Stimulated activated naive CD8-positive, alpha-beta T cell treated with anti-CD3 and anti-CD28 coated beads, Interleukin-15, amount 100 ng/mL, for 72 hours (primary cell): Measurements from ENCODE around the gene DNAH10.

ENCODE experiments used
- ATAC-seq: fragments of 150-1000 bp; cut with Tn5 transposase; 2 replicates; pipeline ENCODE4 v1.10.0; 2021; ENCODE audit warnings: mild to moderate bottlenecking, moderate library complexity
- DNase-seq, 2 donors: peaks; one replicate each; pipeline ENCODE4 v3.0.0; 2021 to 2022
- H3K27ac Mint-ChIP-seq, 2 donors: one replicate each; pipeline ENCODE4 v1.8.0; 2022; ENCODE audit warnings: mild to moderate bottlenecking in 2 of 2, mixed read lengths in 2 of 2, moderate library complexity in 2 of 2
- H3K27me3 Mint-ChIP-seq: one replicate; pipeline ENCODE4 v1.8.0; 2022; ENCODE audit warnings: mixed read lengths
- H3K4me1 Mint-ChIP-seq: one replicate; pipeline ENCODE4 v1.8.0; 2022; ENCODE audit warnings: mild to moderate bottlenecking, mixed read lengths
- H3K4me3 Mint-ChIP-seq, 2 donors: one replicate each; pipeline ENCODE4 v1.8.0; 2022; ENCODE audit warnings: mild to moderate bottlenecking in 2 of 2, mixed read lengths in 2 of 2, moderate library complexity in 1 of 2
- H3K9me3 Mint-ChIP-seq, 2 donors: one replicate each; pipeline ENCODE4 v1.8.0; 2022; ENCODE audit warnings: mixed read lengths in 2 of 2

DNAH10 gene

GRCh38 chr12:123891516-123892179 lies 129.5 kb downstream of the DNAH10 start:
- no peak for DNase-seq
- ATAC-seq, result no peak
- Mint-ChIP-seq H3K4me1 (no peaks in the 10 kb centered on the region), H3K27ac (no peak overlapping the region), H3K4me3 (no peak overlapping the region), H3K27me3 (peaks cover 15% of the 10 kb centered on the region), H3K9me3 (no peaks in the 10 kb centered on the region)

- Mint-ChIP-seq H3K27me3 (peaks cover 15% of the 10 kb centered on the region), H3K4me3 (no peak overlapping the region), H3K9me3 (no peaks in the 10 kb centered on the region), H3K27ac (no peak overlapping the region), H3K4me1 (no peaks in the 10 kb centered on the region)
- ATAC-seq, result no peak
- DNase-seq, result no peak
These were observed 130.1 kb downstream of the DNAH10 start for GRCh38 chr12:123892180-123892559.

GRCh38 chr12:123892853-123893252 lies 130.8 kb downstream of the DNAH10 start:
- Mint-ChIP-seq H3K4me3 (no peak overlapping the region), H3K27ac (no peak overlapping the region), H3K27me3 (peaks cover 15% of the 10 kb centered on the region), H3K9me3 (no peaks in the 10 kb centered on the region), H3K4me1 (no peaks in the 10 kb centered on the region)
- DNase-seq, result no peak
- no peak for ATAC-seq

- no peak overlapping the region for H3K27ac Mint-ChIP-seq
- ATAC-seq, result no peak
- H3K4me1 Mint-ChIP-seq, result no peaks in the 10 kb centered on the region
- no peaks in the 10 kb centered on the region for H3K9me3 Mint-ChIP-seq
- peaks cover 15% of the 10 kb centered on the region for H3K27me3 Mint-ChIP-seq
- H3K4me3 Mint-ChIP-seq, result no peak overlapping the region
- DNase-seq, result no peak
These were observed 131.2 kb downstream of the DNAH10 start for GRCh38 chr12:123893276-123893675.

- Mint-ChIP-seq H3K27ac (no peak overlapping the region), H3K4me1 (no peaks in the 10 kb centered on the region), H3K27me3 (peaks cover 9% of the 10 kb centered on the region), H3K4me3 (no peak overlapping the region), H3K9me3 (no peaks in the 10 kb centered on the region)
- DNase-seq, result no peak
- ATAC-seq, result no peak
These were observed 132.8 kb downstream of the DNAH10 start for GRCh38 chr12:123894823-123895345.

- Mint-ChIP-seq H3K4me1 (no peaks in the 10 kb centered on the region), H3K27ac (no peak overlapping the region), H3K27me3 (peaks cover 7% of the 10 kb centered on the region), H3K9me3 (no peaks in the 10 kb centered on the region), H3K4me3 (no peak overlapping the region)
- ATAC-seq (no peak), DNase-seq (no peak)
These were observed 133.3 kb downstream of the DNAH10 start for GRCh38 chr12:123895451-123895850.

GRCh38 chr12:123896767-123897166 lies 134.7 kb downstream of the DNAH10 start:
- no peak for ATAC-seq
- peaks cover 8% of the 10 kb centered on the region for H3K27me3 Mint-ChIP-seq
- H3K9me3 Mint-ChIP-seq, result no peaks in the 10 kb centered on the region
- no peak overlapping the region for H3K4me3 Mint-ChIP-seq
- no peak overlapping the region for H3K27ac Mint-ChIP-seq
- H3K4me1 Mint-ChIP-seq, result peaks cover 9% of the 10 kb centered on the region
- DNase-seq, result no peak

- no peak overlapping the region for H3K27ac Mint-ChIP-seq
- DNase-seq (no peak), ATAC-seq (no peak)
- peaks cover 8% of the 10 kb centered on the region for H3K27me3 Mint-ChIP-seq
- H3K9me3 Mint-ChIP-seq, result no peaks in the 10 kb centered on the region
- H3K4me1 Mint-ChIP-seq, result peaks cover 9% of the 10 kb centered on the region
- H3K4me3 Mint-ChIP-seq, result no peak overlapping the region
These were observed 135.1 kb downstream of the DNAH10 start for GRCh38 chr12:123897221-123897620.

GRCh38 chr12:123898673-123899072 lies 136.6 kb downstream of the DNAH10 start:
- no peak for DNase-seq
- no peak overlapping the region for H3K4me3 Mint-ChIP-seq
- no peak overlapping the region for H3K27ac Mint-ChIP-seq
- no peaks in the 10 kb centered on the region for H3K9me3 Mint-ChIP-seq
- no peak for ATAC-seq
- peaks cover 13% of the 10 kb centered on the region for H3K27me3 Mint-ChIP-seq
- H3K4me1 Mint-ChIP-seq, result peaks cover 9% of the 10 kb centered on the region

GRCh38 chr12:123899368-123899767 lies 137.3 kb downstream of the DNAH10 start:
- DNase-seq, result no peak
- peaks cover 9% of the 10 kb centered on the region for H3K4me1 Mint-ChIP-seq
- ATAC-seq, result no peak
- H3K9me3 Mint-ChIP-seq, result no peaks in the 10 kb centered on the region
- H3K4me3 Mint-ChIP-seq, result no peak overlapping the region
- H3K27ac Mint-ChIP-seq, result peak overlapping the region in 1 of 2 donors; percentile 48
- peaks cover 13% of the 10 kb centered on the region for H3K27me3 Mint-ChIP-seq

GRCh38 chr12:123900871-123901376 lies 138.8 kb downstream of the DNAH10 start:
- Mint-ChIP-seq H3K9me3 (no peaks in the 10 kb centered on the region), H3K27me3 (peaks cover 13% of the 10 kb centered on the region), H3K4me3 (peak overlapping the region in 1 of 2 donors; percentile 78), H3K4me1 (peaks cover 16% of the 10 kb centered on the region), H3K27ac (no peak overlapping the region)
- DNase-seq (no peak), ATAC-seq (peak; percentile 65)

- Mint-ChIP-seq H3K9me3 (no peaks in the 10 kb centered on the region), H3K4me1 (peaks cover 16% of the 10 kb centered on the region), H3K27me3 (peaks cover 13% of the 10 kb centered on the region), H3K27ac (no peak overlapping the region), H3K4me3 (no peak overlapping the region)
- DNase-seq (no peak), ATAC-seq (no peak)
These were observed 140.7 kb downstream of the DNAH10 start for GRCh38 chr12:123902821-123903220.

- Mint-ChIP-seq H3K4me3 (no peak overlapping the region), H3K27me3 (peaks cover 13% of the 10 kb centered on the region), H3K27ac (peak overlapping the region in 1 of 2 donors; percentile 79), H3K9me3 (no peaks in the 10 kb centered on the region), H3K4me1 (peaks cover 16% of the 10 kb centered on the region)
- ATAC-seq (no peak), DNase-seq (no peak)
These were observed 141.4 kb downstream of the DNAH10 start for GRCh38 chr12:123903301-123904065.

GRCh38 chr12:123905319-123905925 lies 143.3 kb downstream of the DNAH10 start:
- Mint-ChIP-seq H3K27me3 (peaks cover 13% of the 10 kb centered on the region), H3K9me3 (no peaks in the 10 kb centered on the region), H3K27ac (no peak overlapping the region), H3K4me3 (no peak overlapping the region), H3K4me1 (peaks cover 16% of the 10 kb centered on the region)
- DNase-seq, result peak; percentile 61 to 62
- peak; percentile 41 for ATAC-seq

- no peak overlapping the region for H3K27ac Mint-ChIP-seq
These were observed 144.8 kb downstream of the DNAH10 start for GRCh38 chr12:123906711-123907420.

More at GRCh38 chr12:123906711-123907420, 144.8 kb downstream of the DNAH10 start:
- Mint-ChIP-seq H3K4me3 (no peak overlapping the region), H3K4me1 (peaks cover 13% of the 10 kb centered on the region), H3K9me3 (no peaks in the 10 kb centered on the region), H3K27me3 (peaks cover 5% of the 10 kb centered on the region)
- ATAC-seq (no peak), DNase-seq (no peak)
